ENCODE measurements around the gene LPCAT1.

Gene LPCAT1

DNA sequence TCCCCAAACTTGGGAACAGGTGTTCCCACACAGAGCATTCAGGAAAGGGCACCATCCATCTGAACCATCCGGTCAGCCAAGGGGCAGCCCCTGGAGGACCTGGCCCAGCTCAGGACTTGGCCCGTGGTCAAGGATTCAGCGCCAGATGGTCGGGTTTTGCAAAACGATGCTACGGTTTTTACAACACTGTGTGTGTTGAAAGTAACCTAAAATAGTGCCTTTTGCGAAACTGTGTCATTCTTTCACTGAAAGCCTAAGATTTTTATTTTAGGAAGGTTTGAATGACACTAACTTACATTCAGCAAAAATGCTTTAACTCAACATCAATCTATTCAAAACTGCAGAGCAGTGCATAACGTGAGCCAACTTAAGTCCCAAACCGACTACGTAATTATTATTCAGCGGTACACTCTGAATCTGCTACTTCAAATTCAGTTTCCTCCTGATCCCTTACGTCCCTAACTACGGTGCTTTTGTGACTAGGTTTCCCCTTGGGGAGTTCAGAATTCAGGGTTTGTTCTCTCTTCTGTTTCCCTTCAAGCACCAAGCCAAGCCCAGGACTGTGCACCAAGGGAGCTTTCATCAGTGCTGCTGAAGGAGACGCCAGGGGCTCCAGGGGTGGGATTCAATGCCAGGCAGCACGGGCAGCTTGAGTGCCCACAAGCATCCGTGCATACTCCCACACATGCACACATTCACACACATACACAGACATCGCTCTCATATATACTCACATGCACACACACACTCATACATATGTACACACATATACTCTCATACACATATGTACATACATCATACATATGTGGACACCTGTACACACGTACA lies 25.8 kb downstream of the LPCAT1 start:
- no peak for DNase-seq (ENCODE audit: low spot score)

DNA sequence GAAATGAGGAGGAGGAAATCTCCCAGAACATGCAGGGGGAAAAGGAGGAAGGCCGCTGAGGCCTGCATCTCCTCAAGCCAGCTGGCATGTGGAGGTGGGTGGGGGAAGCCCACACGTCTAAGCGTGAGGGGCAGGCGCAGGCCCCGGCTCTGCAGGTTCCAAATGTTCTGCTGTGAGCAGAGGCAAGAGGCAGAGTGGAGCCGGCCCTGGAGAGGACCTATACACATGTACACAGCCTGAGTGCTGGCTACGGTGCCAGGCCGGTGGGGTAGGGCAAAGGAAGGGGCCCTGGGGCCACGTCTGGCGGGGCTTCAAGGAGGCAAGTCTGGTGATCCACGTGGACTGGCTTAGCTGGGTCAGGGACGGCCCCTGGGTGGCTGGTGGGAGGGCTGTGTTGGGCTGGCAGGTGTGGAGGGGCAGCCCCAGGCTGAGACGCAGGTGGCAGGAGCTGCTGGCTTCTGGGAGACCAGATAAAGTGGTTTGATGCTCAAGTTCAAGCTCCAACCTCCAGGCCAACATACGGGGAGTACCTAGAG lies 26.4 kb downstream of the LPCAT1 start:
- DNase-seq (ENCODE audit: low spot score): no peak

DNA sequence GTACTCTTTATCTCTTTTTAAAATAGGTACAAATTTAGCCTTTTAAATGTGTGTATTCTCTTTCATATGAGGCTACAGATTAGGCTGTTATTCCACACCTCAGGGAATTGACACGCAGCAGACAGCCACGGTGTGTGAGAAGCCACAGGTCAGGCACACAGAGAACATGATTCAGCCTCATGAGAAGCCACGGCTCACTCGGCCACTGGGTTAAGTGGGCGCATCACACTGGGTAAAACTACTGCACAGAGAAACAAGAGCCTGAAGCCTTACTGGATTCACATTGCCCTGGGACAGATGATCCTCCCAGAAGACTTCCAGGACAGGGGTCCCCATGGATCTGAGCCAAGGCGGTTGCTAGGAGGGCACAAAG lies 28.2 kb downstream of the LPCAT1 start:
- DNase-seq (ENCODE audit: low spot score): no peak

DNA sequence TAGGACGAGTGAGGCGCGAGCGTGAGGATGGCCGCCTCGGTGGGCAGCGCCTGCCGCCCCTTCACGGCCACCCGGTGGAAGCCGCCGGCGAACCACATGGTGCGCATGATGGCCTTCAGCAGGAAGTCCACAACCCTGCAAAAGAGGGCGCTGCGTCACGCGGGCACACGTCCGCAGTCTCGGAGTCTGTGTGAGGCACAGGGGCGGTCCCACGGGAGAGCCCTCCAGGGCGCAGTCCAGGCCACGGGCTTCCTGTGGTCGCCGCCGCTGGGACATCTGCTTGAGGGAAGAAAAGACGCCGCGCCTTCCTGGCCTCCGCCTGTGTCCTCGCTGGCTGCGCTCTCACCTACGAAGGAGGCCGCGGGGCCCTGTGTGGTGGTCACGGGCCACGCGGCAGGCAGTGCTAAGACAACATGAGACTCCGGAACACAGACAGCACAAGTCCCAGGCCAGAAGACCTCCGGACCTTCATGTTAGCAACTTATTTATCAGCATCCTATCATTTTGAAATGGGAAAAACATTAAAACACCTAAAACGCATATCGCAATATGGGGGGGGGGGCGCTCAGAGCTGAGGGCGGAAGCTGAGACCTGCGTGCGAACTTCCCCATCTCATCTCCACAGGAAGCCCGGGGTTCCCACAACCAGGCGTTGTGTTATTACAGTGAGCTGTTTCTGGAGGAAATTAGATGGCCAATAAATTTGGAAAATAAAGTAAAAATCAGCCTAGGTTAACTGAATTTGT lies 28.8 kb downstream of the LPCAT1 start:
- no peak for DNase-seq (ENCODE audit: low spot score)

DNA sequence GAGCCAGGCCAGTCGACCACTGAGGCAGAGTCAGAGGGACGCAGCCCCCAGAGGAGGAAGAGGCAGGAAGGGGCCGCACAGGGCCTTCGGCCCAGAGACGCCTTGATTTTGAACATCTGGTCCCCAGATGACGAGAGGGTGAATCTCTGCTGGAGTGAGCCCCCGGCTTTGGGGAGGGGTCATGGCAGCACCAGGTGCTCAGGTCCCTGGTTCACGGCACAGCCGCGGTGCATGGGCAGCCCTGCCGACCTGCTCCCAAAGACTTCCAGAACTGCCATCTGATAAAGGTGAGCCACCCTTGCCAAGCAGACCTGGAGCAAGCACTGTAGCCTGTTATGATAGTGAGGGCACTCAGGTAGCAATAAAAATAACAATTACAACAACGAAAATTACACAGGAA lies 29.8 kb downstream of the LPCAT1 start:
- no peak for DNase-seq (ENCODE audit: low spot score)

DNA sequence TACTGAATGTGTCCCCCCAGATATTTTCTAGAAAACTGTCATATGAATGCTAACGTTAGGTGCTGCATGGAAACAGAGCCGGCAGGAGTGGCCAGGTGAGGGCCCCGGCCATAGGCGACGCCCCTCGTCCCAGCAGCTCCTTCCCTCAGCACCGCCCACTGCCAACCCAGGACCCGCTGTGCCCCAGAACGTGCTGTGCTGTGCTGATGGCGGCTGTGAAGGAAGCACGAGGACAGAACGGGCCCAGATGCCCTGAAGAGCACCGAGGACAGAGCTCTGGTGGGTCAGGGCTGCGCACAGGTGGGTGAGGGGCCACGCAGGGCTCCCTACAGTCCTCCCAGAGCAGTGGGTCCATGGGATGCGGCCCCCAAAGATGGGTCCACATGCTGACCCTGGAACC lies 30.3 kb downstream of the LPCAT1 start:
- no peak for DNase-seq (ENCODE audit: low spot score)

DNA sequence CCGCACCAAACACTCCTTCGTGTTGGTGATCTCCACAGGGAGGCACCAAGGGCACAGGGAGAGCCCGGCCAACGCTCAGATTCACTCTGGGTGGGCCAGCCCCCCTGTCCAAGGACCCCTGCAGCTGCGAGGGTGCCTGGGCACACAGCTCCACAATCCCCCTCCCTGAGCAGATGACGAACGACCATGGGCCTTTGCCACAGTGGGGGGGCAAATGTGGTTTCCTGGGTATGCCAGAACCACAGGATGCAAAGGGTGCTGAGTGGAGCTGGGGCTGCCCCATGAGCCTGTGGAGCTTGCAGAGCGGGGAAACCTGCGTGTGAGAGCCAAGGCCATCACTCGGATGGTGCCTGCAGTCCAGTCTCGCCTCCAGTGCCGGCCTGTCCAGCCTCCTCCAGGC lies 31.0 kb downstream of the LPCAT1 start:
- DNase-seq (ENCODE audit: low spot score): no peak

DNA sequence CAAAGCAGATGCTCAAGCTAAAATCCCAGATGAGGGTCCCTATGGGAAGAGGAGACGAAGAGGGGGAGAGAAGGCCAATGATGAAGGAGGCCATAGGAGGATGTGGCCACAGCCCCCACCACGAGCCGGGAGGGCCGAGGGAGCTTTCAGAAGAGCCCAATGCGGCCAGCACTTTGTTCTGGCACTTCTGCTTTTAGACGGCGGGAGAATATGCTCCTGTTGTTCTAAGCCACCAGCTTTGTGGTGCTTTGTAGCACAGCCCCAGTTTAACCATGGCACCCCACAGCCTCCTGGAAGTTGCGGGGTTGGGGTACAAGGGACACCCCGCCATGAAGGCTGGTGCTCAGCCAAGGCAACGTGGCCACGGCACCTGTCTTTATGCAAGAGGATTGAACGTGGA lies 33.4 kb downstream of the LPCAT1 start:
- no peak for DNase-seq (ENCODE audit: low spot score)

DNA sequence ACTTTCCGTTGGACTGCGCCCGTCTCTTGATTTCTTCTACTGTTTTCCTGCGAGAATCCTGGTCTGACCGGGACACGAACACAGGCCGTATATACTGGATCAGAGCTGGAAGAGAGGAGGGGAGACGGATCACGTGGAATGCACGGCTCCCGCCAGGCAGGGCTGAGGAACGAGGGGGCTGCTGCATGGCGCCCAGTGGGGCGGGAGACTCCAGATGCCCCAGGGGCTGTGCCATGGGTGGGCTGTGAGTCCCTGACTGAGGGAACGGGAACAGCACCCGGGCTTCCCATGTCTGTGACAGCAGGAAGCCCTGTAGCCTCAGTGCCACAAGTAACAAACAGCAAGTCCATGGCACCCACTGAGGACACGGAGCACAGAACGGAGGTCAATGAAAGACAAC lies 34.0 kb downstream of the LPCAT1 start:
- DNase-seq (ENCODE audit: low spot score): no peak

DNA sequence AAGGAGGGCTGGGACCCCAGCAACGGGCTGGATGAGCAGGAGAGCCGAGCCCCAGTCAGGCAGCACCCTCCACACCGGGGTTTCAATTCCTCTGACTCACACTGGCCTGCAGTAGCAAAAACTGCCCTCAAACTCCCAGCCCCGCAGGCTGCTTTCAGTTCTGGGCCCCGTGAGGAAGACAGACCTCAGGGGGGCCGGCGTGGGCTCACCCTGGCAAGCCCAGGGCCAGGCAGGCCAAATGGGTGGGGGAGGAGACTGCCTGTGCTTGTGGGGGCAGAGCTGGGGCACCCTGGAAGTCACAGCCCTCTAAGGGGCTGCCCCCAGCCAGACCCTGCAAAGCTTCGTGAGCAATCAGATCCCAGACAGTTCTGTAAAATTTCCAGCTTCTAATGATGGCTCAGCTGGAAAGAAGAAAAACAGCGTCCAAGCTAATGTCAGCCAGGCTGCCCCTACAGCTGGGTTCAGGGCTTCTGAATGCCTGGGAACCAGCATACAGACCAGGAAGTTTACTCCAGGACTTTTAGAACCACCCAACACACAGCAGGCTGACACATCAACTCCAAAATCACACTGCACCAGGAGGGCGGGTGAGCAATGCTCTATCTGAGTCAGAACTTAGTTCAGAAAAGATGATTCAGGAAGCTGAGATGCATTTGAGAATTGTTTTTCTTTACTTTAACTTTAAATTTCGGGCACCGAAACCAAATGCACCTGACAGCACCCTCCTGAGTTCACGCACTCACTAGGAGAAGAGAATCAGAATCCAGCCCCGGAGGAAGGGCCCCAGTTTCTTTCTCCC lies 34.7 kb downstream of the LPCAT1 start:
- no peak for DNase-seq (ENCODE audit: low spot score)

DNA sequence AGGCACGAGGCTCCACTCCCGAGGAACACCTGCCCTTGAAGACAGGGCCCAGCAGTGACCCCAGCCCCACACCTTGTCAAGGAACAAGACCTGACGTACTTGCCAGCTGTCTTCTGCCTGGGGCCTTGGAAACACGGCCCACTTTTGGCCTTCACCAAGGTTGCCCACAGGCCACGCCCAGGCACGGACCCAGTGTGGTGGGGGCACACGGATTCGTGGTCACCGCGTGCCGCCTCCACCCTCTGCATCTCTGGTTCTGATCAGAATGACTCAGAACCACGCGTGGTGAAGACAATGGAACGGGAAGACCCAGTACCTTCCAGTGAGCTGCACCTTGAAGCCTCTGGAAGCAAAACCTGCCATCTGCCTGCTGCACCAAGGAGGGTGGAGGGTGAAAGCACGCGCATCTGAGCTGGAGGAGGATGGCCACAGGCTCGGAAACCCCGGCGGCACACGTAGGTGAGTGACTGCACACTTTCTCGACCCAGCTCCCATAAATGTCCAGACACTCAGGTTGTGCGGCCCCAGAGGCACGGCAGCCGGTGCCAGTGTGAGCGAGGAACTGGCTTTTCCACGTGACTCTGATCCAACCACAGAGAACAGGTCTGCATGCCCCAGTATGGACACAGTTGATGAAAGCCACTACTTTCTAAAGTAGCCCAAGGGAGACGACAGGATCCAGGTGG lies 36.5 kb downstream of the LPCAT1 start:
- DNase-seq (ENCODE audit: low spot score): no peak

DNA sequence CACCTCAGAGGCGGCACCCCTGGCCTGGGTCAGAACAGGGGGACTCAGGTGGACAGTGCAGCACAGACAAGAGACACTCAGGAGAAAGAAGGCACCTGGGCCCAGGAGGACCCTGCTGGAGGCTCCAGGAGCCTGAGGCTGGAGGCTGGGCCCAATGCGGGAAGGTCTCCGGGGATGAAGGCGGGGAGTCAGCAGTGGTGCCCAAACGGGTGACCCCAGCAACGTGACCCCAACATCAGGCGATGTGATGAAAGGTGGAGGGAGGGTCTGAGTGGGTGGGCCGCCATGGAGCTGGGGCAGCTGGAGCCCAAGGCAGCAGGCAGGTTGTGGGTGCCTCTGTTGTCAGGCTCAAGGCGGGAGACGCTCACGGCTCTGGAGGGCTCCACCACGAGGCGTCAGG lies 37.5 kb downstream of the LPCAT1 start:
- no peak for DNase-seq (ENCODE audit: low spot score)

DNA sequence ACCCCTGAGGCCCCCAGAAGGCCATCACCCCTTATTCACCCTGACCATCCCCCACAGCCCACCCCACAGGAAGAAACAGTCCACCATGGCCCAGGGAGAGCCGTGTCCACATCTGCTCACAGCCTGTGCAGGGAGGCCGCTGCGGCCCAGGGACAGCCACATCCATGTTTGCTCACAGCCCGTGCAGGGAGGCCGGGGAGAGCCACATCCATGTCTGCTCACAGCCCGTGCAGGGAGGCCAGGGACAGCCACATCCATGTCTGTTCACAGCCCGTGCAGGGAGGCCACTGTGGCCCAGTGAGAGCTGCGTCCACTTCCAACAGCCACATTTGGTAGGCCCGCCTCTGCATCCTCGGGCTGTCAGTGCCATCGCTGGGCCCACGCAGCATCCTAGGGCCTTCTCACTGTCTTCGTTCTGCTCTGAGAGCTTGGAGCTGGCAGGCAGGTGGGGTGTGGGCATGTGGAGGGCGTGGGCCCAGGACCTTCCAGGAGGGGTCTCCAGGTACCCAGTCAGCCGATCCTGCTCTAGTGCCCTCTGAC lies 38.1 kb downstream of the LPCAT1 start:
- no peak for DNase-seq (ENCODE audit: low spot score)

DNA sequence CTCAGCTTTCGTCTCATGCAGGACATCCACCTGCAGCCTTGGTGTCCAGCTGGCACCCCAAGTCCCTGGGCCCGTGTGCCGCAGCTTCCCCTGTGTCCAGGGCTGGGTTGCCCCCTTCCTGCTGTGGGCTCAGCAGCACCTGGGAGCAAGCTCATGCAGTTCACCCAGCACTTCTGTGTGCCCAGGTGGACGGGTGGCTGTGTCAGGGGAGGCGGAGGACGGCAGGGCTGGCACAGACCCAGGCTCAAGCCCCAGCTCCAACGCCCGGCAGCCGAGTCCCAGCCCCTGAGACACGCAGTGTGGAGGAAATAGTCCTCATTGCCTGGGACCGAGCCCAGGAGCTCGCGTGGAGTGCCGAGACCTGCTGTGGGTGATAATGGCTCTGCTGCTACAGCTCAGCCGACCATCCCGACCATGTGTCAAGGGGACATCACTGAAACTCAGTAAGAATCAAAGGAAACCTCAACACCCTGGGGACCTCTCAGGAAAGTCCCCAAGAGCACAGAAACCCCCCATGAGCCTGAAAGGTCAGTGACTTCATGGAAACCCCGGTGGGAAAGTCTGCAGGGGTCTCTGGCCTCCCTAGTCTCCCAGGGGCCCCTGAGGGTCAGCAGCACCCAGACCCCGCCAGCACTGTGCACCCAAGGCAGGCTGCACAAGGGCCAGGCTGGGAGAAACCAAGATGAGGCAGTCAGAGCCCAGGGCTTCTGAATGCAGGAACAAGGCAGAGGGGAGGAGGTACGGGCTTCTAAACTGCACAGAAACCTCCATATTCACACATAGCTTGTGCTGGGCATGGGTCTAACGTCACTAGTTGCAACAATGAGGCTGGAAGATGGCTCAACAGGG lies 38.8 kb downstream of the LPCAT1 start:
- no peak for DNase-seq (ENCODE audit: low spot score)

DNA sequence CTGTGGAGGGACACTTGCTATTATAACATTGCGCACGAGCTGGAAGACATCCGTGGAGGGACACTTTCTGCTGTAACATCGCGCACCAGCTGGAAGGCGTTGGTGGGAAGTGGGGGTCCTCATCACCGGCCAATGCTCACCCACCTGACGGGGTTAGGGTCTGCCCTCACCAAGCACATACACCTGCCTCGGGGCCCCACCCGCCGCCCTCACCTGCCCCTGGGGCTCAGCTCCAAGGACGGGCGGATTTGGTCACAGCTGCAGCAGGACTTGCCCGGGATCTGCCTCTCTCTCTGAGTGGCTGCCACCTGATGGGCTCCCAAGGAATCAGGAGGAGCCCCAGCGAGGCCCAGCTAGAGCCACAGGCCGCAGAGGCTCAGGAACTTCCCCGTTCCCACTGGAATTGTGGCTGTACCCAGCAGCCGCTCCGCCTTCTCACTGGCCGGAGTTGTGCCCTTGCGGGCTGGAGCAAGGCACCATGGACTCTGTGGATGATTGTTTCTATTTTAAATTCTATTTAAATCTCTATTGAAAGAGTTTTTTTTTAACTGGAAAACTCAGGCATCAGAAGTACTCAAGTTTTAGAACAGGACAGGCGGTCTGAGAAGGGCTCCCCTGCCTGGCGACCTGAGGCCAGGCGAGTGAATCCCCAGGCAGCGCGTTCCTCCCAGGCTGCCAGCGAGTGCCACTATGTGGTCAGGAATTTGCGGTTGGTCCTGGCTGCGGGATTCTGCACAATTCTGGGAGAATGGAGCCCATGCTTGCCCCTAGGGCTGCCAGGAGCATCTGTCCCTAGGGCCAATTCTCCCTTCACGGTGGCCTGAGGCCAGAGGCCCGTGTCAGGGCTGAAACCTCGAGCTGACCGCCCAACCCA lies 39.7 kb downstream of the LPCAT1 start:
- DNase-seq (ENCODE audit: low spot score): no peak

DNA sequence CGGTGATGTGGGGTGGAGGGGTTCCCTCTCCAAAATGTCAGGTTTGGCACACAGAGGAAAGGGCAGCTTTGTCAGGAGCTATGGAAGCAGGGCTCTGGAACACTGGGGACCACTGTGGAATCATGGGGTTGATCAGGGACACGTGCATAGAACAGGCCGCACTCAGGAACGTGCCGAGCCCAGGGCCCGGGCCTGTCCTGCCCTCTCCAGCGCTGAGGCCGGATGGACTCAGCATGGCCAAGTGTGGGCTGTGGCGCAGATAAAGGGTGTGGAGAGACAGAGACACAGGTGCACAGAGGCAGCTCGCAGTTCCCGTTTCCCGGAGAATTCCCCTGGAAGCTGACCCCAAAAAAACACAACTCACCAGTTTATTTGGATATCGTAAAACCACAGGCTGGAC lies 40.7 kb downstream of the LPCAT1 start:
- no peak for DNase-seq (ENCODE audit: low spot score)

DNA sequence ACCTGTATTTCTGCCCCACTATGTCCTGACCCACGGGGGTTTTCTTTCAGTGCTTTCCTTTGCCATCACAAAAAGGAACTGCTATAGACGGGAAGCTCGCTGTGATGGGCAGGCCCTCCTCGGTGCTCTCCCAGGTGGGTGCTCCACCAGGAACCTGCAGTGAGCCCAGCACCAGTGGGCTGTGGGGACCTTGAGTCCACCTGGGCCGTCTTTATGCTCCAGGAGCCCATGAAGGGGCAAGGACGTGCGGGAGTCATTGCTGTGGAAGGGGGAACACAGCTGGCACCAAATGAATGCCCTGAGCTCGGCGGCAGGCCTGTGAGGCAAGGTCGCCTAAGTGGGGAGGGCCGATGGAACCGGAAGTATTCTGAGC lies 41.8 kb downstream of the LPCAT1 start:
- no peak for DNase-seq (ENCODE audit: low spot score)

DNA sequence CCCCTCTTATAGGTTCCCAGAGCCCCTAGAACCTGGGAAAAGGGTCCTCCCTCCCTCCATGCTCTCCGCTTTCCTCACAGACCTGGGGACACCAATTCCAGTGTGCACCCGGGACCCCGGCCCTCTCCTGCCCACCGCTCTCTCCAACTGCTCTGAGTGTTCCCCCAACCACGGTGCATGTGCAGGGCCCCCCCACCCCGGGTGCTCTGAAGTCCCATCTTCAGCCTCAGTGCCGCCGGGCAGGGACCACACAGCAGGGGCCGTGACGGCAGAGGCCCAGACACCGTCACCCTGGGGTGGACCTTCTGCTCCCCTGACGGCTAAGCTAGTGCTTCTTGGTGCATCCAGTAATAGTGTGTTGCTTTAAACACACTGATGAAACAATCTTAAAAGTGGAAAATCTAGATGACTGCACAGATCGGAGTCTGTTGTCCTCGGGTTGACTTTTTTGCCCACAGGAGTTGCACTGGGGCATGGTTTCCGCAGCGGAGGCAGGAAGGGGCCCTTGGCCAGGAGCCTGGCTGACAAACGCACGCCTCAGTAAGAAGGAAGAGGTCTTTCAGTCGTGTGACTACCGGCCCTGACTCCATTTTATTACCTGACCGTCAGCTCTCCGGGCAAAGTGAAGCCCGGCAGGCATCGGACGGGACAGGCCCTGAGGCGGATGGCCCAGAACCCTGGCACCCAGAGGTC lies 42.3 kb downstream of the LPCAT1 start:
- no peak for DNase-seq (ENCODE audit: low spot score)

DNA sequence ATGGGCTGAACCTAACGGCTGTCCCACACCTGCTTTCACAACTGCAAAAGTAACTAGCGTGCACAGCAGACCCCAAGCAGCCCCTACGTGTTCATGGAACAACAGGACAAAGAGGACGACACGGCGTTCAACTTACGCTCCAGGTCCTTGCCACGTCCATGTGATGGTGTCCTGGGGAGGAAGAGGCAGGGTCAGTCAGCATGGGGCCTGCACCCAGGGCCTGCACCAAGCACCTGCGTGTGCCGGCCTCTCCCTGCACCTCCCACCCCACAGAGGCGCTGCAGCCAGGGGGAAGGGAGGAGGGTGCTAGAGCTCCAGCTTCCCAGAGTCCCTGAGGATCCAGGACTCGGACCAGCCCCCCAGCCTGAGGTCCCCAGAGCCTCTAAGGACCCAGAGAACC lies 43.0 kb downstream of the LPCAT1 start:
- DNase-seq (ENCODE audit: low spot score): no peak

Data from SK-N-DZ (cell line).